Astrocyte (in vitro differentiated cells and primary cell): Measurements from ENCODE around the gene URGCP. TPM values are rescaled to one million over a fixed set of nuclear protein-coding genes. Genes with fewer than 3 reads are reported as not detected.

ENCODE experiments used
- DNase-seq: peaks from one replicate; pipeline ENCODE4 v3.0.0-alpha.2; 2010; ENCODE audit warnings: low read depth
- FAIRE-seq: peaks from 2 replicates; lab custom pipeline; 2011; peaks lifted over from hg19 to GRCh38; lab: Jason Lieb, UNC
- H2AFZ ChIP-seq: 2 replicates; pipeline ENCODE4 v1.6.0; 2012; ENCODE audit warnings: low read depth, low read length, inconsistent platforms
- H3K27ac ChIP-seq: 2 replicates; pipeline ENCODE4 v1.5.1; 2011; ENCODE audit warnings: low read depth, low read length, inconsistent platforms
- H3K27me3 ChIP-seq: 2 replicates; pipeline ENCODE4 v1.6.0; 2011; ENCODE audit warnings: low read length, inconsistent platforms; ENCODE audit not compliant: insufficient read depth
- H3K36me3 ChIP-seq: 2 replicates; pipeline ENCODE4 v1.5.1; 2011; ENCODE audit warnings: low read length, inconsistent platforms; ENCODE audit not compliant: insufficient read depth
- H3K4me1 ChIP-seq: 2 replicates; pipeline ENCODE4 v1.5.1; 2011; ENCODE audit warnings: low read length, inconsistent platforms; ENCODE audit not compliant: insufficient read depth
- H3K4me2 ChIP-seq: 2 replicates; pipeline ENCODE4 v1.6.0; 2012; ENCODE audit warnings: low read length, inconsistent platforms
- H3K4me3 ChIP-seq: 2 replicates; pipeline ENCODE4 v1.5.1; 2011; ENCODE audit warnings: low read depth, mild to moderate bottlenecking, low read length, inconsistent platforms; ENCODE audit not compliant: insufficient read depth
- H3K79me2 ChIP-seq: 2 replicates; pipeline ENCODE4 v1.6.0; 2012; ENCODE audit warnings: mild to moderate bottlenecking, low read length, inconsistent platforms; ENCODE audit not compliant: insufficient read depth
- H3K9ac ChIP-seq: 2 replicates; pipeline ENCODE4 v1.6.0; 2012; ENCODE audit warnings: mild to moderate bottlenecking, low read length, inconsistent platforms
- H3K9me3 ChIP-seq: 2 replicates; pipeline ENCODE4 v1.5.1; 2012; ENCODE audit warnings: low read depth, mild to moderate bottlenecking, low read length, inconsistent platforms; ENCODE audit not compliant: insufficient read depth
- H4K20me1 ChIP-seq: 2 replicates; pipeline ENCODE4 v1.6.0; 2012; ENCODE audit warnings: low read length, inconsistent platforms; ENCODE audit not compliant: insufficient read depth
- H3K27ac Mint-ChIP-seq: one replicate; pipeline ENCODE4 v1.8.0; 2021; ENCODE audit warnings: mild to moderate bottlenecking, mixed read lengths; ENCODE audit not compliant: unreplicated experiment
- H3K27me3 Mint-ChIP-seq: one replicate; pipeline ENCODE4 v1.8.0; 2021; ENCODE audit warnings: low read depth, mixed read lengths; ENCODE audit not compliant: unreplicated experiment
- H3K36me3 Mint-ChIP-seq: one replicate; pipeline ENCODE4 v1.8.0; 2021; ENCODE audit warnings: low read depth, mixed read lengths; ENCODE audit not compliant: unreplicated experiment
- H3K4me1 Mint-ChIP-seq: one replicate; pipeline ENCODE4 v1.8.0; 2021; ENCODE audit warnings: low read depth, mixed read lengths; ENCODE audit not compliant: unreplicated experiment
- H3K4me3 Mint-ChIP-seq: one replicate; pipeline ENCODE4 v1.8.0; 2021; ENCODE audit warnings: mild to moderate bottlenecking, moderate library complexity, mixed read lengths; ENCODE audit not compliant: unreplicated experiment
- H3K9me3 Mint-ChIP-seq: one replicate; pipeline ENCODE4 v1.8.0; 2021; ENCODE audit warnings: mild to moderate bottlenecking, mixed read lengths; ENCODE audit not compliant: unreplicated experiment
- EZH2 ChIP-seq: IDR thresholded peaks from 2 replicates; pipeline ENCODE4 v1.6.1; 2012; ENCODE audit warnings: mild to moderate bottlenecking, low read length, inconsistent platforms; ENCODE audit not compliant: insufficient read depth
- total RNA-seq: library from RNA; stranded (reverse); gene quantifications from 2 replicates; pipeline ENCODE4 v1.2.1, GENCODE V29; 2021
- TF ChIP-seq, protein P1 (sequence below): IDR thresholded peaks from 2 replicates; pipeline ENCODE4 v1.5.1; 2011; ENCODE audit warnings: low read depth, mild to moderate bottlenecking, inconsistent platforms, low read length, moderate library complexity; ENCODE audit not compliant: insufficient read depth

The URGCP gene
- total RNA-seq, 1 donor from 2014 or later: 23.0 TPM

GRCh38 chr7:43954524-43955228, 48.3 kb upstream of the URGCP start:
- H3K36me3 ChIP-seq: no peaks in the 10 kb centered on the region
- Mint-ChIP-seq H3K4me3 (no peak overlapping the region), H3K36me3 (peaks cover 14% of the 10 kb centered on the region), H3K27ac (no peak overlapping the region), H3K9me3 (peaks cover 2% of the 10 kb centered on the region), H3K4me1 (peaks cover 5% of the 10 kb centered on the region), H3K27me3 (no peaks in the 10 kb centered on the region)
- peak; percentile 44 for DNase-seq
- H3K4me1 ChIP-seq: no peaks in the 10 kb centered on the region
- no peaks in the 10 kb centered on the region for H3K79me2 ChIP-seq
- H3K27ac ChIP-seq: no peak overlapping the region
- H3K4me2 ChIP-seq: no peak overlapping the region
- no peak overlapping the region for H2AFZ ChIP-seq
- no peak overlapping the region for H3K4me3 ChIP-seq
- no peaks in the 10 kb centered on the region for H3K9me3 ChIP-seq
- no peaks in the 10 kb centered on the region for H3K27me3 ChIP-seq
- FAIRE-seq: peak; percentile 73
- H4K20me1 ChIP-seq: no peaks in the 10 kb centered on the region
- no peak overlapping the region for H3K9ac ChIP-seq
- TF ChIP-seq EZH2: no peak
- TF ChIP-seq, protein P1, sequence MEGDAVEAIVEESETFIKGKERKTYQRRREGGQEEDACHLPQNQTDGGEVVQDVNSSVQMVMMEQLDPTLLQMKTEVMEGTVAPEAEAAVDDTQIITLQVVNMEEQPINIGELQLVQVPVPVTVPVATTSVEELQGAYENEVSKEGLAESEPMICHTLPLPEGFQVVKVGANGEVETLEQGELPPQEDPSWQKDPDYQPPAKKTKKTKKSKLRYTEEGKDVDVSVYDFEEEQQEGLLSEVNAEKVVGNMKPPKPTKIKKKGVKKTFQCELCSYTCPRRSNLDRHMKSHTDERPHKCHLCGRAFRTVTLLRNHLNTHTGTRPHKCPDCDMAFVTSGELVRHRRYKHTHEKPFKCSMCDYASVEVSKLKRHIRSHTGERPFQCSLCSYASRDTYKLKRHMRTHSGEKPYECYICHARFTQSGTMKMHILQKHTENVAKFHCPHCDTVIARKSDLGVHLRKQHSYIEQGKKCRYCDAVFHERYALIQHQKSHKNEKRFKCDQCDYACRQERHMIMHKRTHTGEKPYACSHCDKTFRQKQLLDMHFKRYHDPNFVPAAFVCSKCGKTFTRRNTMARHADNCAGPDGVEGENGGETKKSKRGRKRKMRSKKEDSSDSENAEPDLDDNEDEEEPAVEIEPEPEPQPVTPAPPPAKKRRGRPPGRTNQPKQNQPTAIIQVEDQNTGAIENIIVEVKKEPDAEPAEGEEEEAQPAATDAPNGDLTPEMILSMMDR: peak; percentile 68

- Histone ChIP-seq H3K27me3 (no peaks in the 10 kb centered on the region), H2AFZ (no peak overlapping the region), H3K36me3 (no peaks in the 10 kb centered on the region), H3K4me2 (no peak overlapping the region), H3K9me3 (no peaks in the 10 kb centered on the region), H3K79me2 (no peaks in the 10 kb centered on the region), H3K27ac (no peak overlapping the region), H4K20me1 (no peaks in the 10 kb centered on the region), H3K9ac (no peak overlapping the region), H3K4me1 (no peaks in the 10 kb centered on the region), H3K4me3 (no peak overlapping the region)
- peaks cover 5% of the 10 kb centered on the region for H3K4me1 Mint-ChIP-seq
- DNase-seq (no peak), FAIRE-seq (no peak)
- no peak overlapping the region for H3K27ac Mint-ChIP-seq
- H3K9me3 Mint-ChIP-seq: peaks cover 2% of the 10 kb centered on the region
- no peak for TF ChIP-seq EZH2
- TF ChIP-seq, protein P1: no peak
- H3K27me3 Mint-ChIP-seq: no peaks in the 10 kb centered on the region
- peaks cover 20% of the 10 kb centered on the region for H3K36me3 Mint-ChIP-seq
- peak overlapping the region; percentile 54 for H3K4me3 Mint-ChIP-seq
These were observed 46.7 kb upstream of the URGCP start for GRCh38 chr7:43953071-43953470.

- H3K27ac ChIP-seq: no peak overlapping the region
- H2AFZ ChIP-seq: no peak overlapping the region
- H3K36me3 Mint-ChIP-seq: peaks cover 29% of the 10 kb centered on the region
- TF ChIP-seq EZH2: no peak
- H3K27me3 Mint-ChIP-seq: no peaks in the 10 kb centered on the region
- no peaks in the 10 kb centered on the region for H3K9me3 ChIP-seq
- H3K27ac Mint-ChIP-seq: no peak overlapping the region
- no peak overlapping the region for H3K4me3 Mint-ChIP-seq
- H4K20me1 ChIP-seq: no peaks in the 10 kb centered on the region
- no peak overlapping the region for H3K4me3 ChIP-seq
- H3K9me3 Mint-ChIP-seq: peaks cover 3% of the 10 kb centered on the region
- DNase-seq: no peak
- no peaks in the 10 kb centered on the region for H3K36me3 ChIP-seq
- no peaks in the 10 kb centered on the region for H3K79me2 ChIP-seq
- H3K27me3 ChIP-seq: no peaks in the 10 kb centered on the region
- peaks cover 5% of the 10 kb centered on the region for H3K4me1 Mint-ChIP-seq
- H3K4me1 ChIP-seq: no peaks in the 10 kb centered on the region
- no peak overlapping the region for H3K4me2 ChIP-seq
- no peak overlapping the region for H3K9ac ChIP-seq
- no peak for FAIRE-seq
These were observed 45.6 kb upstream of the URGCP start for GRCh38 chr7:43952028-43952427.
